NCI-H2029 (cell line): Measurements from ENCODE around the gene LRRC43.
"Not testable (repeated sequence)": the region's sequence is repeated elsewhere in the genome, so short reads cannot be mapped to it uniquely, and the experiment has no call there.

Experiments used
- DNase-seq: peaks from one replicate; lab custom pipeline; 2025; lab: John Stamatoyannopoulos, UW

Gene LRRC43

DNA sequence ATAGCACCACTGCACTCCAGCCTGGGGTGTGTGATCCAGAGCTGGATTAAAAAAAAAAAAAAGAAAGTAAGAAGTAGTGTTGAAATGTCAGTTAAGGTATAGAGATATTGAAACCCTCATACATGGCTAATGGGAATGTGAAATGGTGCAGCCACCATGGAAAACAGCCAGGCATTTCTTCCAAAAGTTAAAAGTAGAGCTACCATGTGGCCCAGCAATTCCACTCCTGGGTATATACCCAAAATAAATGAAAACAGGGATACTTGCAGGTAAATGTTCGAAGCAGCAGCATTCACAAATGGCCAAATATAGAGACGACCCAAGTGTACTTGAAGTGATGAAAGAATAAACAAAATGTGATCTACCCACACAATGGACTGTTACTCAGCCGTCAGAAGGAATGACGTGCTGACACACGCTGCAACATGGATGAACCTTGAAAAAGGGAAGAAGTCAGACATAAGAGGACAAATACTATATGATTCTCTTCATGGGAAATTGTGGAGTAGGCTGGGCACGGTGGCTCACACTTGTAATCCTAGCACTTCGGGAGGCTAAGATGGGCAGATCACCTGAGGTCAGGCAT, 24.1 kb upstream of the LRRC43 start:
- DNase-seq = no peak

DNA sequence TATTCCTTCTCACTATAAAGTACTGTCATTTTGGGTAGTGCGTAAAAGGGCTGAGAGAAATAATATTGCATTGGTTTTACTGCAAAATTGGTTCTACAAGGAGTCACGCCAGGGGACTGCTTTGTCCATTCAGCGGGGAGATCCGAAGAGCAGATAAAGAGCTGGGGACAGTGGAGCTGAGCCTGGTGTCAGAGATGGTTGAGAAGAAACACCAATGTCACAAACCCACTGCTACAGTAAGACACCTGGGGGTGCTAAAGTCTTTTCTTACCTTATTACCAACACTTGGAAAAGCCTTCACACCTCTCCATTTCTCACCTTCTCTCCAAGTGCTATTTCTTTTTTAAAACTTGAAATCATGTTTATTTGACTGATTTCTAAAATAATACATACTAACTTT, 23.0 kb upstream of the LRRC43 start:
- DNase-seq = no peak

GRCh38 chr12:122160761-122161160, 22.2 kb upstream of the LRRC43 start:
- no peak for DNase-seq

GRCh38 chr12:122161682-122162081, 21.2 kb upstream of the LRRC43 start:
- DNase-seq = no peak

DNA sequence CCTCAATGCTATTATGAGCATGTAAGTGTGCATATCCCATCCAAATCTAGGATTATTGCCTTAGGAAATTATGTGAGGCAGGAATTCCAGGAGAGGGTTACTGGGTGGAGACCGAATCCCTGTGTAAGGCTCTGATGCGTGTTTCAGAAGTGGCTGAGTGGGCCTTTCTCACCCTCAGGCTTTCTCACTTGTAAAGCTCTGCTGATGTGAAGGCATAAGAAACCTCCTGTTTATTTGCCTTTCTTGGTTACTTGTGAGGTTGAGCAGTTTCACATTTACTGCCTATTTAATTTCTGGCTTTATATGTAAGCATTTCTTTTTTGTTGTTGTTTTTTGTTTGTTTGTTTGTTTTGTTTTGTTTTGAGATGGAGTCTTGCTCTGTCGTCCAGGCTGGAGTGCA, 19.9 kb upstream of the LRRC43 start:
- DNase-seq = no peak

DNA sequence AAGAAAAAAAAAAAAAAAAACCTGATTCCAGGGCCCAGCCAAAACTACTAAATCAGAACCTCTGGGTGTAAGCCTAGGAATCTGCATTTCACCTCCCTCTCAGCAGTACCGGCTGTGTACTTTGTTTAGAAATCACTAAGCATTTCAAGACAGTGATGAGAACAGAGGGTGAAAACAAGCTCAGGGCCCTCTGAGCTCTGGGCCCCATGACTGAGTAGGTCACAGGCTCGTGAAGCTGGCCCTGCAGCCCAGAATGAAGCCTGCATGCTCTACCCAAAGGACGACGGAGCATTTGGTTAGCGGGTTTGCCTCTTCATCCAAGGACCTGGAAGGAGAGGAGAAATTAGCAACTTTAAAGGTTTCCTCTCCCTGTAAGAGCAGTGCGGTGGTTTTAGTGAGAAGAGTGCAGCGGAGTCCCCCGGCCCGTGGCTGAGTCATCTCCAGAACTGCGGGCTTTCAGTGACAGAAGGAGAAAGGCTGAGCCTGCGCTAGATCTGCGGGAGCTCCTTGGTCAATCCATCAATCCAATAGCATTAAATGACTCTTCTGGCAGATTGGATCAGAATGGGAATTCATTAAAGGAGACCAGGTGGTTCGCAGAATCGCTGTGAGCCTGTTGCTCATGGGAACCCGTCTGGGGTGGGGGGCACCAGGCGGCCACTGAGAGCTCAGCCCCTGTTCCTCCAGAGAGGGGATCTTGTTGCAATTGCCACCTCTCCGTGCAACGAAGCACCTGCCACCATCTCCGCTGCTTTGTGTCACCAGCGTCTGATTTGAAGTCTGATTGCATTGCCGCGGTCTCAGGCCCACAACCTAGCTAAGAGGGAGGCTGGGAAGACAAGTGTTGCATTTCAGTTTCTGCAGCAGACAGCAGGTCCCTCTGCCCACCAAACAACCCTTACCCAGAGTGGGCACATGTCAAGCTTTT, 16.2 kb upstream of the LRRC43 start:
- DNase-seq = no peak

DNA sequence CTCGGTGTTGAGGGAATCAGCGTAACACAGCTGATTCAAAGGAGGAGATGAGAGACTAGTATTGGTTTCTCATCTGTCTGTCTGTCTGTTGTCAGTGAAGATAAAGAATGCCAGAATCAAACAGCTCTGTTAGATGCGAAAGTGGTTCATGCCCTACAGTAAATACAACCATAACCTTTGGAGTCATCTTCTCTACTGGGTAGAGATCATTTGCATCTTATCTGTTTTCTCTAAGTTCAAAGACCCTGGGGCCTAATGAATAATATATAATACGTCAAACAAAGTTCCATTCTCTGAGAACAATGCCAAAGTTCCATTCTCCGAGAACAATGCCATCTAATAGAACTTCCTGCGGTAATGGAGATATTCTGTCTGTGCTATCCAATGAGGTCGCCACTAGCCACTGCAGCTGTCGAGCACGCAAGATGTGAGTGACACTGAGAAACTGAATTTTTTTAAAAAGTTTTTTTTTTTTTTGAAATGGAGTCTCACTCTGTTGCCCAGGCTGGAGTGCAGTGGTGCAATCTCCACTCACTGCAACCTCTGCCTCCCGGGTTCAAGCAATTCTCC, 15.5 kb upstream of the LRRC43 start:
- DNase-seq = no peak

DNA sequence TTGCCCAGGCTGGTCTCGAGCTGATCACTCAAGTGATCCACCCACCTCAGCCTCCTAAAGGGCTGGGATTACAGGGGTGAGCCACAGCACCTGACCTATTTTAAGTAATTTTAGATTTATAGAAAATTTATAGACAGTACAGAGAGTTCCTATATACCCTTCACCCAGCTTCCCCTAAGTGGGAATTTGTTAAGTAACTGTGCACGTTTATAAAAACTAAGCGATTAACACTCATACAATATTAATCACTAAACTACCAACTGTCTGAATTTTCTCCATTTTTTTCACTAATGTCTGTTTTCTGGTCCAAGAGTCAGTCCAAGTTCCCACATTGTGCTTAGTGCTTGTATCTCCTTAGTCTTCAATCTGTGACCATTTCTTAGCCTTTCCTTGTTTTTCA, 14.4 kb upstream of the LRRC43 start:
- DNase-seq = no peak

DNA sequence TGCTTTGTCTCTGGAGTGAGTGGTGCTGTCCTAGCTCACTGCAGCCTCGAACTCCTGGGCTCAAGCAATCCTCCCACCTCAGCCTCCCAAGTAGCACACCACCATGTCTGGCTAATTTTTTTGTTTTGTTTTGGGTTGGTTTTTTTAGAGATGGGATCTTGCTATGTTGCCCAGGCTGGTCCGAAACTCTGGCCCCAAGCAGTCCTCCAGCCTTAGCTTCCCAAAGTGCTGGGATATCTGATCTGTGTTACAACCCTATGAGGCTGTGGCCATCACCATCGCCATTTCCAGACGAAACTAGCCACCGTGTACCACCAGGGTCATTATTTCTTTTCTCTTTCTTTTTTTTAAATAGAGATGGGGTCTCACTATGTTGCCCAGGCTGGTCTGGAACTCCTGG, 11.5 kb upstream of the LRRC43 start:
- DNase-seq = no peak

GRCh38 chr12:122172262-122172939, 10.5 kb upstream of the LRRC43 start:
- no peak for DNase-seq

- DNase-seq = no peak
These were observed 8.6 kb upstream of the LRRC43 start, which contains the start of gene IL31 for GRCh38 chr12:122174155-122174845. IL31 (minus strand) TSS chr12:122174221; CDS start chr12:122174172, 49 bp downstream.

- not testable (repeated sequence) for DNase-seq
These were observed 6.5 kb upstream of the LRRC43 start for GRCh38 chr12:122176473-122176872.

DNA sequence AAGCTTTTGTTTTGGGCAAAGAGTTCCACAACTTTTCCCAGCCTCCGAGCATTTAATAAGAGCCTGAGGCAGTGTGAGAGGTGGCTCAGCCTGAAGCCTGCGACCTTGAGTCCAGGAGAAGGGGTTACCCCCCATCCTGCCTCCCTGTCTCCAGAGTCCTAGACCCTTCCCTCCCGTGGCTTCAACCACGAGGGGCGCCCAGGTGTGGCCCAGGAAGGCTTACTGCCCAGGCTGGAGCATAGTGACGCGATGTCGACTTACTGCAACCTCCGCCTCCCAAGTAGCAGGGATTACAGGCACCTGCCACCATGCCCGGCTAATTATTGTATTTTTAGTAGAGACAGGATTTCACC, 641 bp downstream of the LRRC43 start:
- DNase-seq = no peak

GRCh38 chr12:122184517-122184916, 1.6 kb downstream of the LRRC43 start:
- no peak for DNase-seq

GRCh38 chr12:122185079-122185478, 2.2 kb downstream of the LRRC43 start:
- no peak for DNase-seq

- DNase-seq = no peak
These were observed 2.7 kb downstream of the LRRC43 start for GRCh38 chr12:122185494-122186082.

DNA sequence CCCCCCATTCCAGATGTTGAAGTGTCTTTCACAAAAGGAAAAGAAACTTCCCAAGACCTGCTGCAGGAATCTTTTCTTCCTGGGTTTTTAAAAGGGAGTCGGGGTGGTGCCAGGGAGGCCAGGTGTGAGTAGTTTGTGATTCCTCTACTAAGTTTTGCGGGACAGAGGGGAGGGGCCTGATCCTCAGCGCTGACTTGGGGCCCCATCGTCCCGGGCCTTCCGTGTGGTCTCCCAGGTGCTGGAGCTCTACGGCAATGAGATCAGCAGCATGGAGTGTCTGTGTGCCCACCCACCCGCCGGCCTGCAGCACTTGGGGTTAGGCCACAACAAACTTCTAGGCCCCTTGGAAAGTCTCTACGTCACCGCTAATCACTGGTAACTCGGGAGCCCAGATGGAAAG, 4.5 kb downstream of the LRRC43 start:
- DNase-seq = no peak

- DNase-seq = no peak
These were observed 6.9 kb downstream of the LRRC43 start for GRCh38 chr12:122189626-122190475.

- peak; percentile 53 for DNase-seq
These were observed 8.1 kb downstream of the LRRC43 start for GRCh38 chr12:122190842-122191668.

DNA sequence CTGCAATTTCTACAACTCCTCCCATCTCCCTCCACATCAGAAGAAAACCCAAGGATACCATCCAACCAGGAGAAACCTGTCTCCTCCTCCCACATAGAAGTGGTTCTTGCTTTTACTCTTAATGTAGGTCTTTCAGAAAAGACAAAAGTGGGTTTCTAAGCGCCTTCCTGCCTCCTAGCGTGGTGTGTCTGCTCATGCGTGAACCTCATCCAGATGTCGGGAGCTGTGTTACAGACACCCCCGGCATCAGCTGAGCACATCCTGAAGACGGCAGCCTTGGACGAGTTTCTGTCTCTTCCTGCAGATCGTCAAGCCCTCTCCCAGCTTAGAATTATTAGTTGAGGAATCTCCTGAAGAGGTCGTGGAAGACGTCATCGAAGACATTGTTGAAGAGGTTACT, 9.5 kb downstream of the LRRC43 start:
- DNase-seq = no peak
